HG03159 (cell line): ENCODE results near the gene CCDC15.
"Not testable (repeated sequence)": the region's sequence is repeated elsewhere in the genome, so short reads cannot be mapped to it uniquely, and the experiment has no call there.

Experiments used
- ATAC-seq: cut with Tn5 transposase; IDR thresholded peaks from one replicate; pipeline ENCODE4 v1.9.1; 2021; ENCODE audit warnings: mild to moderate bottlenecking, moderate library complexity; ENCODE audit not compliant: unreplicated experiment

CCDC15 gene

GRCh38 chr11:125079878-125080530 lies 126.0 kb downstream of the CCDC15 start:
- ATAC-seq, result no peak

GRCh38 chr11:125080531-125080911 lies 126.5 kb downstream of the CCDC15 start:
- ATAC-seq, result no peak

- no peak for ATAC-seq
These were observed 127.2 kb downstream of the CCDC15 start for GRCh38 chr11:125081098-125081798.

- no peak for ATAC-seq
These were observed 128.0 kb downstream of the CCDC15 start for GRCh38 chr11:125082040-125082439.

GRCh38 chr11:125082611-125083311 lies 128.8 kb downstream of the CCDC15 start:
- ATAC-seq, result no peak

- ATAC-seq, result no peak
These were observed 129.5 kb downstream of the CCDC15 start for GRCh38 chr11:125083312-125084056.

GRCh38 chr11:125084057-125084416 lies 130.0 kb downstream of the CCDC15 start:
- ATAC-seq, result no peak

- no peak for ATAC-seq
These were observed 130.8 kb downstream of the CCDC15 start for GRCh38 chr11:125084761-125085231.

- ATAC-seq, result no peak
These were observed 131.5 kb downstream of the CCDC15 start for GRCh38 chr11:125085301-125086081.

GRCh38 chr11:125086633-125087296 lies 132.8 kb downstream of the CCDC15 start:
- ATAC-seq, result no peak

GRCh38 chr11:125088123-125088522 lies 134.1 kb downstream of the CCDC15 start:
- ATAC-seq, result no peak

GRCh38 chr11:125088576-125089455 lies 134.8 kb downstream of the CCDC15 start:
- no peak for ATAC-seq

- ATAC-seq, result not testable (repeated sequence)
These were observed 135.5 kb downstream of the CCDC15 start for GRCh38 chr11:125089481-125089880.

- not testable (repeated sequence) for ATAC-seq
These were observed 136.1 kb downstream of the CCDC15 start for GRCh38 chr11:125090151-125090550.

- no peak for ATAC-seq
These were observed 136.8 kb downstream of the CCDC15 start for GRCh38 chr11:125090816-125091215.
